ENCODE data around the gene CALHM6. TPM values are rescaled to one million over a fixed set of nuclear protein-coding genes. Genes with fewer than 3 reads are reported as not detected.

The CALHM6 gene
- total RNA-seq, 1 experiment from 2014 or later, result 0.44 TPM

DNA sequence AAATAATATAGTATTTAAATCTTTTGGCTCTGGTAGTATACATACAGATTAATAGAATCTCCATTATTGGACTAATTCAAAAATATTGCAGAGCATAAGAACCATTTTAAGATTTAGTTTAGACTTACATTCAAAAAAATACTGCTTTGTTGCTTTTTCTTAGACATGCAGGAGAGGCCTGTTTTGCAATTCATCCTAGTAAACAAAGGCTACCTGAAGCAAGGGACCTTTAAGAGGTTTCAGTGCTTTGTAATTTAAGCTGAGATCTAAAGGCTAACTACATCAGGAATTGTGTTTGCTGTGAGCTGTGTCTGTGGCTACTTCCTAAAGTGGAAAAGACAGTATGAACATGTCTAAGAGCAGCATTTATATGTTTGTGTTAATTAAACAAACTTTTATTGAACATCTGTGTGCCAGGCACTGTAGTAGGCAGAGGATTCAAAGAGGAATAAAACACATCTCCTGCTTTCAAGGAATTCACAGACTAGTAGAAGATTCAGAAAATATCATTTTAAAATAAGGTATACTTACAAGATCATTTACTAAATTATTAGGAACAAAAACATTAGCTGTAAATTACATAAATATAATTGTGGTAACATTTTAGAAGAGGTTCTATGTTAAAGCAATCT lies 29.1 kb upstream of the CALHM6 start (continued):
- no peak for TF ChIP-seq KAT7 (CRISPR knock-in tag; IDR thresholded peaks at IDR 0.05; ENCODE audit: borderline replicate concordance)
- TF ChIP-seq SOX15 (CRISPR knock-in tag; IDR thresholded peaks at IDR 0.05), result no peak
- TF ChIP-seq IRF2 (CRISPR knock-in tag; IDR thresholded peaks at IDR 0.05; ENCODE audit: borderline replicate concordance, low read depth), result no peak
- TF ChIP-seq, protein P1, sequence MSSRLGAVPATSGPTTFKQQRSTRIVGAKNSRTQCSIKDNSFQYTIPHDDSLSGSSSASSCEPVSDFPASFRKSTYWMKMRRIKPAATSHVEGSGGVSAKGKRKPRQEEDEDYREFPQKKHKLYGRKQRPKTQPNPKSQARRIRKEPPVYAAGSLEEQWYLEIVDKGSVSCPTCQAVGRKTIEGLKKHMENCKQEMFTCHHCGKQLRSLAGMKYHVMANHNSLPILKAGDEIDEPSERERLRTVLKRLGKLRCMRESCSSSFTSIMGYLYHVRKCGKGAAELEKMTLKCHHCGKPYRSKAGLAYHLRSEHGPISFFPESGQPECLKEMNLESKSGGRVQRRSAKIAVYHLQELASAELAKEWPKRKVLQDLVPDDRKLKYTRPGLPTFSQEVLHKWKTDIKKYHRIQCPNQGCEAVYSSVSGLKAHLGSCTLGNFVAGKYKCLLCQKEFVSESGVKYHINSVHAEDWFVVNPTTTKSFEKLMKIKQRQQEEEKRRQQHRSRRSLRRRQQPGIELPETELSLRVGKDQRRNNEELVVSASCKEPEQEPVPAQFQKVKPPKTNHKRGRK (CRISPR knock-in tag; IDR thresholded peaks at IDR 0.05; ENCODE audit: borderline replicate concordance), result no peak
- TF ChIP-seq E2F1 (CRISPR knock-in tag; IDR thresholded peaks at IDR 0.05), result no peak
- no peak for TF ChIP-seq NR1H2 (CRISPR knock-in tag; IDR thresholded peaks at IDR 0.05)
- TF ChIP-seq, protein P2, sequence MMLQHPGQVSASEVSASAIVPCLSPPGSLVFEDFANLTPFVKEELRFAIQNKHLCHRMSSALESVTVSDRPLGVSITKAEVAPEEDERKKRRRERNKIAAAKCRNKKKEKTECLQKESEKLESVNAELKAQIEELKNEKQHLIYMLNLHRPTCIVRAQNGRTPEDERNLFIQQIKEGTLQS (CRISPR knock-in tag; conservative IDR thresholded peaks at IDR 0.05), result no peak
- no peak for TF ChIP-seq HMGA2 (CRISPR knock-in tag; IDR thresholded peaks at IDR 0.05)
- no peak for TF ChIP-seq ZNF263 (CRISPR knock-in tag; IDR thresholded peaks at IDR 0.05; ENCODE audit: low read depth)

GRCh38 chr6:116433206-116433712 lies 27.9 kb upstream of the CALHM6 start:
- Mint-ChIP-seq H3K9me3 (no peaks in the 10 kb centered on the region), H3K27ac (peak overlapping the region; percentile 41; the same call in 1 of the 2 replicates), H3K27me3 (ENCODE audit: low read depth) (no peaks in the 10 kb centered on the region), H3K4me3 (no peak overlapping the region), H3K36me3 (peaks cover 19% of the 10 kb centered on the region), H3K4me1 (peaks cover 30% of the 10 kb centered on the region)
- ChIA-PET CTCF (interaction anchor here (1.3 to 5.0 kb wide), 2 partner anchors 100 to 145 kb away, joined by 4 to 29 read pairs; no protein-coding TSS in a partner anchor), POLR2A (no interaction called here)
- TF ChIP-seq HMGA2 (CRISPR knock-in tag; IDR thresholded peaks at IDR 0.05) (no peak), CBFB (CRISPR knock-in tag; IDR thresholded peaks at IDR 0.05; ENCODE audit: low read depth) (no peak), STAT6 (CRISPR knock-in tag; conservative IDR thresholded peaks at IDR 0.05; ENCODE audit: low read depth) (no peak), ZNF423 (CRISPR knock-in tag; IDR thresholded peaks at IDR 0.05) (no peak), ZNF232 (CRISPR knock-in tag; IDR thresholded peaks at IDR 0.05) (no peak), PREB (CRISPR knock-in tag; IDR thresholded peaks at IDR 0.05; ENCODE audit: borderline replicate concordance) (no peak)
- TF ChIP-seq, protein P3, sequence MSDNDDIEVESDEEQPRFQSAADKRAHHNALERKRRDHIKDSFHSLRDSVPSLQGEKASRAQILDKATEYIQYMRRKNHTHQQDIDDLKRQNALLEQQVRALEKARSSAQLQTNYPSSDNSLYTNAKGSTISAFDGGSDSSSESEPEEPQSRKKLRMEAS (CRISPR knock-in tag; IDR thresholded peaks at IDR 0.05), result no peak
- TF ChIP-seq, protein P4, sequence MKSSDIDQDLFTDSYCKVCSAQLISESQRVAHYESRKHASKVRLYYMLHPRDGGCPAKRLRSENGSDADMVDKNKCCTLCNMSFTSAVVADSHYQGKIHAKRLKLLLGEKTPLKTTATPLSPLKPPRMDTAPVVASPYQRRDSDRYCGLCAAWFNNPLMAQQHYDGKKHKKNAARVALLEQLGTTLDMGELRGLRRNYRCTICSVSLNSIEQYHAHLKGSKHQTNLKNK (CRISPR knock-in tag; IDR thresholded peaks at IDR 0.05), result no peak
- ATAC-seq, result no peak
- DNase-seq (ENCODE audit: low spot score), result no peak
